Left lung (tissue), 10 donors: ENCODE data around the gene ST7. TPM values are rescaled to one million over a fixed set of nuclear protein-coding genes. Genes with fewer than 3 reads are reported as not detected.

Experiments used
- ATAC-seq: fragments of 200-7000 bp; cut with Tn5 transposase; one replicate; pipeline ENCODE4 v1.9.1; 2020; ENCODE audit warnings: moderate library complexity
- DNase-seq, 4 donors: peaks; one replicate each; pipeline ENCODE4 v3.0.0-alpha.2; 2013 to 2020
- H3K27ac ChIP-seq, 2 donors: fragments of 200-600 bp; sonication (generic) in 1 of 2; one replicate each; pipeline versions ENCODE4 v1.5.0 to v1.8.0; 2020 to 2021
- H3K27me3 ChIP-seq, 2 donors: fragments of 200-600 bp; sonication (generic) in 1 of 2; one replicate each; pipeline versions ENCODE4 v1.5.0 to v1.8.0; 2020 to 2021
- H3K36me3 ChIP-seq, 2 donors: fragments of 200-600 bp; sonication (generic) in 1 of 2; one replicate each; pipeline versions ENCODE4 v1.5.0 to v1.8.0; 2020 to 2021
- H3K4me1 ChIP-seq, 2 donors: fragments of 200-600 bp; one replicate each; pipeline ENCODE4 v1.8.0; 2021
- H3K4me3 ChIP-seq, 2 donors: fragments of 200-600 bp; sonication (generic) in 1 of 2; one replicate each; pipeline versions ENCODE4 v1.5.0 to v1.8.0; 2020 to 2021; ENCODE audit warnings: mild to moderate bottlenecking in 1 of 2
- H3K9me3 ChIP-seq, 2 donors: fragments of 200-600 bp; sonication (generic) in 1 of 2; one replicate each; pipeline versions ENCODE4 v1.5.0 to v1.8.0; 2020 to 2021
- CTCF ChIP-seq, 2 donors: fragments of 200-600 bp; sonication (generic) in 1 of 2; IDR thresholded peaks; one replicate each; pipeline versions ENCODE4 v1.5.0 to v1.8.0; 2021; ENCODE audit warnings: antibody characterized with exemption in 2 of 2
- intact Hi-C, 2 donors: fragments of 100-400 bp; cut with DNase I; formaldehyde crosslinking; loops; one replicate each; pipeline versions ENCODE4 v1.11.2 to v1.14.2; 2022
- polyA plus RNA-seq, 6 donors: library from polyadenylated mRNA; unstranded; fragments of 120-200 nt; gene quantifications; one replicate each; pipeline ENCODE4 v1.2.1, GENCODE V29; 2013; ENCODE audit not compliant: insufficient read length in 6 of 6
- total RNA-seq, 2 donors: library from RNA; stranded (reverse); fragmentation: NEBNext Ultra II Directional; extraction: Animal tissue kit (Norgen Biotek cat#: 25700); gene quantifications; one replicate each; pipeline ENCODE4 v1.2.1, GENCODE V29; 2021
- donor health status: DM: no; HTN: yes; CAD: no.
- donor health status: DM: no; HTN: no; CAD: no.

Gene ST7
- total and polyA plus RNA-seq, 8 donors: 36.3 to 60.6 (median 48.4) TPM

GRCh38 chr7:116950889-116951351 is 2.4 kb upstream of the ST7 start:
- no peak overlapping the region for H3K4me3 ChIP-seq
- DNase-seq (peak in 1 of 4 donors; percentile 32), ATAC-seq (peak; percentile 34)
- H3K36me3 ChIP-seq: no peaks in the 10 kb centered on the region
- intact Hi-C loops: no loop called here
- H3K27me3 ChIP-seq: no peaks in the 10 kb centered on the region
- no peak for TF ChIP-seq CTCF (IDR thresholded peaks at IDR 0.05)
- peaks cover 14 to 31% of the 10 kb centered on the region in 2 donors for H3K4me1 ChIP-seq
- peak overlapping the region; percentile 19 to 20 for H3K27ac ChIP-seq
- H3K9me3 ChIP-seq: no peaks in the 10 kb centered on the region

GRCh38 chr7:116951366-116952292 is 1.7 kb upstream of the ST7 start:
- H3K4me1 ChIP-seq: peaks cover 20 to 38% of the 10 kb centered on the region in 2 donors
- intact Hi-C loops: no loop called here
- ATAC-seq (no peak), DNase-seq (no peak)
- H3K4me3 ChIP-seq: no peak overlapping the region
- H3K27me3 ChIP-seq: no peaks in the 10 kb centered on the region
- no peaks in the 10 kb centered on the region for H3K36me3 ChIP-seq
- TF ChIP-seq CTCF (IDR thresholded peaks at IDR 0.05): no peak
- no peaks in the 10 kb centered on the region for H3K9me3 ChIP-seq
- H3K27ac ChIP-seq: peak overlapping the region in 1 of 2 donors; percentile 19

GRCh38 chr7:116952635-116953371 is 498 bp upstream of the ST7 start:
- peak; percentile 19 for ATAC-seq
- TF ChIP-seq CTCF (IDR thresholded peaks at IDR 0.05): no peak
- intact Hi-C loops: no loop called here

GRCh38 chr7:116953906-116954838 is 871 bp downstream of the ST7 start:
- intact Hi-C loops: no loop called here
- ATAC-seq (peak; percentile 52), DNase-seq (peak; percentile 41 to 89 (median 84))
- TF ChIP-seq CTCF (IDR thresholded peaks at IDR 0.05): no peak
- Histone ChIP-seq H3K9me3 (no peaks in the 10 kb centered on the region), H3K27ac (peak overlapping the region; percentile 96 to 99), H3K36me3 (no peaks in the 10 kb centered on the region), H3K4me1 (peaks cover 20 to 39% of the 10 kb centered on the region in 2 donors), H3K27me3 (no peaks in the 10 kb centered on the region), H3K4me3 (peak overlapping the region; percentile 66 to 87)

More at GRCh38 chr7:116952635-116953371, 498 bp upstream of the ST7 start:
- Histone ChIP-seq H3K9me3 (no peaks in the 10 kb centered on the region), H3K4me3 (peak overlapping the region; percentile 66 to 87), H3K36me3 (no peaks in the 10 kb centered on the region), H3K4me1 (peaks cover 20 to 39% of the 10 kb centered on the region in 2 donors), H3K27ac (peak overlapping the region; percentile 96 to 99), H3K27me3 (no peaks in the 10 kb centered on the region)
- DNase-seq: peak in 3 of 4 donors; percentile 76 to 87 (median 81)
